Peyer's patch (tissue), 4 donors: ENCODE data around the gene VSTM2L. TPM values are rescaled to one million over a fixed set of nuclear protein-coding genes. Genes with fewer than 3 reads are reported as not detected.

Experiments used
- DNase-seq, 3 donors: peaks; one replicate each; pipeline ENCODE4 v3.0.0-alpha.2; 2017 to 2019
- H3K27ac ChIP-seq, 4 donors: fragments of 200-600 bp; sonication (generic); one replicate each; pipeline ENCODE4 v1.5.1; 2016 to 2019
- H3K27me3 ChIP-seq, 2 donors: fragments of 200-600 bp; sonication (generic); one replicate each; pipeline ENCODE4 v1.5.1; 2019
- H3K36me3 ChIP-seq, 3 donors: fragments of 200-600 bp; sonication (generic); one replicate each; pipeline ENCODE4 v1.5.1; 2016 to 2019
- H3K4me1 ChIP-seq, 4 donors: fragments of 200-600 bp; sonication (generic); one replicate each; pipeline ENCODE4 v1.5.1; 2016 to 2019
- H3K4me3 ChIP-seq, 4 donors: fragments of 200-600 bp; sonication (generic); 1 replicate in 3 of 4; 2 replicates in 1 of 4; pipeline ENCODE4 v1.5.1; 2016 to 2019; ENCODE audit warnings: mild to moderate bottlenecking in 1 of 4
- H3K9me3 ChIP-seq, 4 donors: fragments of 200-600 bp; sonication (generic); one replicate each; pipeline ENCODE4 v1.5.1; 2016 to 2019; ENCODE audit warnings: mild to moderate bottlenecking in 1 of 4
- POLR2A ChIP-seq, 2 donors: fragments of 450-650 bp; IDR thresholded peaks; one replicate each; pipeline ENCODE4 v1.5.1; 2017; ENCODE audit warnings: antibody characterized with exemption in 2 of 2, mild to moderate bottlenecking in 2 of 2, moderate library complexity in 2 of 2
- total RNA-seq, 4 donors: library from RNA; depleted of rRNA; stranded (reverse); fragments of >200 nt; gene quantifications; one replicate each; pipeline ENCODE4 v1.1.0, GENCODE V29; 2016
- TF ChIP-seq, protein P1 (sequence below), 6 experiments: fragments of 450-650 bp in 4 of 6; fragments of 200-600 bp in 2 of 6; sonication (generic) in 1 of 6; IDR thresholded peaks; one replicate each; pipeline ENCODE4 v1.5.1; 2017 to 2019; ENCODE audit warnings: antibody characterized with exemption in 6 of 6, mild to moderate bottlenecking in 3 of 6, moderate library complexity in 1 of 6

Gene VSTM2L
- total RNA-seq, 4 donors from 2014 or later = 0.57 to 3.7 (median 0.80) TPM; not detected in 1

DNA sequence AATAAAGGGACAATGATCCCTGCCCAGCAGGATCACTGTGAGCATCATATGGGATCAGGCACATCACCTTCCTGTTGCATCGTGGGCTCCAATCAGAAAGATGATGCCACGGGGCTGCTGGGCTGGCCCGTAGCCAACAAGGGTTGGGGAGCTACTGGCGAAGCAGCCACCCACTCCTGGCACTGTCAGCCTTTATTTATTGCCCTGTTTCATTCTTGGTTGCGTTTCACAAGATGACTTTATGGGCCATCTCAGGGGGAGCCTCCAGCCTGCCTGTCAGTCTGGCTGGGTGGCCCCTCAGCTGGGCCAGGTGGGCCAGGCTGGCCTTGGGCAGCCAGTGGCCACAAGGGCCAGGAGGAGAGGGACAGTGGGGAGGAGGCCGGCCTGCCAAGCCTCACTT is 17.3 kb downstream of the VSTM2L start:
- H3K4me3 ChIP-seq = no peak overlapping the region
- H3K27ac ChIP-seq = no peak overlapping the region
- no peaks in the 10 kb centered on the region for H3K36me3 ChIP-seq
- DNase-seq = no peak
- no peaks in the 10 kb centered on the region for H3K27me3 ChIP-seq
- H3K4me1 ChIP-seq = no peaks in the 10 kb centered on the region
- no peak for TF ChIP-seq POLR2A (IDR thresholded peaks at IDR 0.05)
- TF ChIP-seq, protein P1, sequence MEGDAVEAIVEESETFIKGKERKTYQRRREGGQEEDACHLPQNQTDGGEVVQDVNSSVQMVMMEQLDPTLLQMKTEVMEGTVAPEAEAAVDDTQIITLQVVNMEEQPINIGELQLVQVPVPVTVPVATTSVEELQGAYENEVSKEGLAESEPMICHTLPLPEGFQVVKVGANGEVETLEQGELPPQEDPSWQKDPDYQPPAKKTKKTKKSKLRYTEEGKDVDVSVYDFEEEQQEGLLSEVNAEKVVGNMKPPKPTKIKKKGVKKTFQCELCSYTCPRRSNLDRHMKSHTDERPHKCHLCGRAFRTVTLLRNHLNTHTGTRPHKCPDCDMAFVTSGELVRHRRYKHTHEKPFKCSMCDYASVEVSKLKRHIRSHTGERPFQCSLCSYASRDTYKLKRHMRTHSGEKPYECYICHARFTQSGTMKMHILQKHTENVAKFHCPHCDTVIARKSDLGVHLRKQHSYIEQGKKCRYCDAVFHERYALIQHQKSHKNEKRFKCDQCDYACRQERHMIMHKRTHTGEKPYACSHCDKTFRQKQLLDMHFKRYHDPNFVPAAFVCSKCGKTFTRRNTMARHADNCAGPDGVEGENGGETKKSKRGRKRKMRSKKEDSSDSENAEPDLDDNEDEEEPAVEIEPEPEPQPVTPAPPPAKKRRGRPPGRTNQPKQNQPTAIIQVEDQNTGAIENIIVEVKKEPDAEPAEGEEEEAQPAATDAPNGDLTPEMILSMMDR (IDR thresholded peaks at IDR 0.05) = no peak
- no peaks in the 10 kb centered on the region for H3K9me3 ChIP-seq

DNA sequence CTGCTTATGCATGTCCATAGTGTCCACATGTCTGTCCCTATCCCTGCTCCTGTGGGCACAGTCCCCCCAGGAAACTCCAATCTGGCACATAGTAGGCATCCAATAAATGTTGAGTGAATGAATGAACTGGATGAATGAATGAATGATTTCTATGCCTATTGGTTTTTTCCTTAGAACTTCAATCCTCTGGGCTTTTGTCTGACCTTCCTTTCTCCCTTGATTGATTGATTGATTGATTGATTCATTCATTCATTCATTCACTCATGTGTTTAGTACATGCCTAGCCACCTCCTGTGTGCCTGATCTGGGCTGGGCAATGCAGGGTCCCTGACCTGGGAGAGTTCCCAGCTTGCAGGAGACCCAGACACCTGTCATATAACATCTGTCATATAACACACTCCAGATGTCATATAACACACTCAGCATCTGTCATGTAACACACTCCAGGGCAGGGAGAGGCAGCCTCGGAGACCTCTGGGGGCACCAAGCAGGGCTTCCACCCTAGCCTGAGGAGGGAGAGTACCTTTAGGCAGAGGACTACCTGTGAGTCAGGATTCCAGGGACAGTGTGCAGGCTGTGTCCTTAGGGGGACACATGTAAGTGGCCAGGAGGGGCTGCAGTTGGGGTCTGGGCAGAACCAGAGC is 17.9 kb downstream of the VSTM2L start:
- no peak for TF ChIP-seq POLR2A (IDR thresholded peaks at IDR 0.05)
- TF ChIP-seq, protein P1 (IDR thresholded peaks at IDR 0.05) = no peak
- no peak overlapping the region for H3K27ac ChIP-seq
- no peaks in the 10 kb centered on the region for H3K36me3 ChIP-seq
- H3K4me1 ChIP-seq = no peaks in the 10 kb centered on the region
- no peak overlapping the region for H3K4me3 ChIP-seq
- no peak for DNase-seq
- H3K9me3 ChIP-seq = no peaks in the 10 kb centered on the region
- no peaks in the 10 kb centered on the region for H3K27me3 ChIP-seq

DNA sequence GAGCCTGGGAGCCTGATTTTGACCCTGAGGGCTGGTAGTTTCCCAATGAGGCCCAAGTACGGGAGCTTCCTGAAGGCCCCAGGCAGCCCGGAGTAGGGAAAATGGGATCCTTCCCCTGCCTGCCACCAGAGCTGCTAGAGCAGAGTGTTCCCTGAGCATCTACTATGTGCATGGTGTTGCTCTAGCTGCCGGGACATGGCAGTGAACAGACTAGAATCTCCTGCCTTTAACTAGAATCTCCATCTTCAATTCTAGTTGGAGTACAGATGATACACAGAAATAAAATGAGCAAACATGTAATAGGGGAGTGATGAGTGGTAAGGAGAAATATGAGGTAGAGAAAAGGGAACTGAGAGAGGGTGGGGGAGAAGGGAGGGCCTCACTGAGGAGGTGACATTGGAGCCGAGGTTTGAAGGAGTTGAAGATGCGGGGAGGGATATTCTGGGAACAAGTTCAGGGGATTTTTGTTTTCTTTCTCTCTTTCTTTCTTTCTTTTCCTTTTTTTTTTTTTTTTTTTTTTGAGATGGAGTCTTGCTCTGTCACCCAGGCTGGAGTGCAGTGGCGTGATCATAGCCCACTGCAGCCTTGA is 18.5 kb downstream of the VSTM2L start:
- H3K27ac ChIP-seq = no peak overlapping the region
- no peaks in the 10 kb centered on the region for H3K27me3 ChIP-seq
- TF ChIP-seq POLR2A (IDR thresholded peaks at IDR 0.05) = no peak
- TF ChIP-seq, protein P1 (IDR thresholded peaks at IDR 0.05) = no peak
- no peaks in the 10 kb centered on the region for H3K36me3 ChIP-seq
- DNase-seq = no peak
- H3K4me1 ChIP-seq = no peaks in the 10 kb centered on the region
- no peak overlapping the region for H3K4me3 ChIP-seq
- no peaks in the 10 kb centered on the region for H3K9me3 ChIP-seq

DNA sequence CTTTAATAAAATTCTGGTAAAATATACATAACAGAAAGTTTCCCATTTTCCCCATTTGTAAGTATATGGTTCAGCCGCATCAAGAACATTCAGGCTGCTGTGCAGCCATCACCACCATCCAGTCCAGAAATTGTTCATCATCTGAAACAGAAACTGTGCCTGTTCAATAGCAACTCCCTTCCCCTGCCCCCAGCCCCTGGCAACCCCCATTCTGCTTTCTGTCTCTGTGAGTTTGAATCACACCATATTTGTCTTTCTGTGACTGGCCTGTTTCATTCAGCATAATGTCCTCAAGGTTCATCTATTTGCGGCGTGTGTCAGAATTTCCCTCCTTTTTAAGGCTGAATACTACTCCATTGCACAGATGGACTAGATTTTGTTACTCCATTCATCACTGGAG is 19.1 kb downstream of the VSTM2L start:
- Histone ChIP-seq H3K27me3 (no peaks in the 10 kb centered on the region), H3K36me3 (no peaks in the 10 kb centered on the region), H3K9me3 (no peaks in the 10 kb centered on the region), H3K4me1 (no peaks in the 10 kb centered on the region), H3K27ac (no peak overlapping the region), H3K4me3 (no peak overlapping the region)
- DNase-seq = no peak
- TF ChIP-seq, protein P1 (IDR thresholded peaks at IDR 0.05) = no peak
- TF ChIP-seq POLR2A (IDR thresholded peaks at IDR 0.05) = no peak

DNA sequence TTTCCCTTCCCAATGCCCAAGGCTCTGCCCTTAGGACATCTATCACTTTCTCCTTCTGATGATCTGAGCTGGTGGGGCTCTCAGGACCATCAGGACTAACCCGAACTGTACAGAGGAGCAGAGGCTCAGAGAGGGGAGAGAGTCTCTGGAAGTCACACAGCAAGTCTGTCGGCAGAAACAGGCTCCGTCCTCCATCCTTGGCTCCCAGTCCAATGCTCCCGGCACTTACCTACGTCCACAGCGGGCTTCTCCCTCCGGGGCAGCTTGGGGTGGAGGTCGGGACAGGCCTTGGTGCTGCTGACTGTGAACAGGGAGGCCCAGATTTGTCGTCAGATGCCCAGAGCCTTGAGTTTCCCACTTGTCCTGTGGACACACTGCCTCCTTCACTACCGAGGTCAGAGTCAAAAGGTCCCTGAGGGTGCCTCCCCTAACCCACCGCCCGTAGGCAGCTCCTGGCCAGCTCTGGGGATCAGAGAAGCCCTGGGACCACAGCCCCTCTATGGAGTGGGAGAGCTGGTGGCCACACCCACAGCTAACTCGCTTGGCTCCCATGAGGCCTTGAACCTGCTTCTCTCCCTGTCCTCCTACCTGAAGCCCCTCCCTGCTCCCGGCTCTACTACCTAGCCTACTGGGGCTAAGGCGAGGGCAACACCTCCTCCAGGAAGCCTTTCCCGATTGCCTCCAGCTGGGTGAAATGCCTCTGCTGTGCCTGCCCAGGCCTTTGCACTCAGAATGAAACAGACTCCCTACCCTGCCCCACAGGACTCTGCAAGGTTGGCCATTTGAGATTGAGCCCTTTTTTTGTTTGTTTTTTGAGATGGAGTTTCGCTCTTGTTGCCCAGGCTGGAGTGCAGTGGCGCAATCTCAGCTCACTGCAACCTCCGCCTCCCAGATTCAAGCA is 22.6 kb downstream of the VSTM2L start:
- no peaks in the 10 kb centered on the region for H3K27me3 ChIP-seq
- no peak overlapping the region for H3K4me3 ChIP-seq
- H3K27ac ChIP-seq = no peak overlapping the region
- H3K36me3 ChIP-seq = no peaks in the 10 kb centered on the region
- TF ChIP-seq, protein P1 (IDR thresholded peaks at IDR 0.05) = no peak
- no peak for TF ChIP-seq POLR2A (IDR thresholded peaks at IDR 0.05)
- H3K9me3 ChIP-seq = no peaks in the 10 kb centered on the region
- no peaks in the 10 kb centered on the region for H3K4me1 ChIP-seq
- DNase-seq = no peak
